ENCODE data around the gene TIMM23.

DNA sequence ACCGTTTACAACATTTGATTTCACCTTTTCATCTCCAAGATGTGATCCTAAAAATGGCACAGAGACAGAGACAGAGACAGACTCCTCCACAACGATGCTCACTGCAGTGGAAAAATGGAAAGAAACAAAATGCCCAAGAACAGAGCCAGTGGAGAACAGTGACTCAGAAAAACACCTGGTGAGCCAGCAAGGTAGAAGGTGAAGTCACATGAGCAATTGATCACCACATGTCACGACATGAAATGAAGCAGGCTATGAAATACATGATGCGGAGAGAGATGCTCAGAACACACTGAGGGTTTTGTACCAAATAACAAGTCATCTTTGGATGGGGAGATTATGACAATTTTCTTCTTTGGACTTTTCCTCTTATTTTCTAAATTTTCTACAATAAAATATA is 70.2 kb downstream of the TIMM23 start:
- TF ChIP-seq SUZ12 (IDR thresholded peaks at IDR 0.05; ENCODE audit: extremely low read depth, insufficient read depth, insufficient read length) = no peak
- no peak for TF ChIP-seq YY1 (IDR thresholded peaks at IDR 0.05; ENCODE audit: insufficient read depth, insufficient read length)

Measured in NT2/D1 (cell line).